Thymus (tissue), 11 donors: Measurements from ENCODE around the gene DNAL4. TPM values are rescaled to one million over a fixed set of nuclear protein-coding genes. Genes with fewer than 3 reads are reported as not detected.

ENCODE experiments used
- DNase-seq, 9 donors: peaks; one replicate each; pipeline ENCODE4 v3.0.0-alpha.2; 2013; ENCODE audit warnings: low spot score in 9 of 9, low read depth in 6 of 9, missing footprints in 1 of 9
- H3K27ac ChIP-seq, 2 donors: one replicate each; pipeline ENCODE4 v1.5.1; 2013; ENCODE audit warnings: control low read depth in 1 of 2, low read depth in 1 of 2, low read length in 1 of 2, mild to moderate bottlenecking in 1 of 2, moderate library complexity in 1 of 2
- H3K27me3 ChIP-seq, 2 donors: one replicate each; pipeline ENCODE4 v1.5.1; 2013; ENCODE audit warnings: low read length in 1 of 2; ENCODE audit not compliant: control insufficient read depth in 2 of 2, insufficient read depth in 1 of 2
- H3K36me3 ChIP-seq, 2 donors: one replicate each; pipeline ENCODE4 v1.5.1; 2013; ENCODE audit warnings: low read length in 1 of 2, mild to moderate bottlenecking in 1 of 2, moderate library complexity in 1 of 2; ENCODE audit not compliant: control insufficient read depth in 2 of 2, insufficient read depth in 2 of 2
- H3K4me1 ChIP-seq, 2 donors: one replicate each; pipeline ENCODE4 v1.5.1; 2013; ENCODE audit warnings: low read length in 2 of 2; ENCODE audit not compliant: control insufficient read depth in 2 of 2, insufficient read depth in 2 of 2
- H3K4me3 ChIP-seq, 2 donors: one replicate each; pipeline ENCODE4 v1.5.1; 2013; ENCODE audit warnings: low read length in 2 of 2, control low read depth in 1 of 2, mild to moderate bottlenecking in 1 of 2
- H3K9me3 ChIP-seq, 2 donors: one replicate each; pipeline ENCODE4 v1.5.1; 2013; ENCODE audit warnings: low read length in 1 of 2, mild to moderate bottlenecking in 1 of 2; ENCODE audit not compliant: control insufficient read depth in 2 of 2, insufficient read depth in 1 of 2
- WGBS: extraction: QIAGEN DNeasy Blood & Tissue Kit; methylation state at CpG from one replicate; pipeline ENCODE4 v1.1.7; 2013; 5-methylcytosine and 5-hydroxymethylcytosine counted together
- polyA plus RNA-seq: library from polyadenylated mRNA; stranded (reverse); fragments of 200-250 nt; gene quantifications from one replicate; pipeline ENCODE4 v1.2.3, GENCODE V29; 2013
- total RNA-seq: library from RNA; stranded (reverse); fragments of 120-200 nt; gene quantifications from one replicate; pipeline ENCODE4 v1.2.4, GENCODE V29; 2013
- donor health status: healthy.

The DNAL4 gene
- total and polyA plus RNA-seq, 2 donors: 19.6 to 20.4 TPM

- peak overlapping the region in 1 of 2 donors; percentile 64 for H3K27ac ChIP-seq
- peak in 3 of 9 donors; percentile 59 to 79 (median 67) for DNase-seq
- no peak overlapping the region for H3K4me3 ChIP-seq
- no peaks in the 10 kb centered on the region for H3K27me3 ChIP-seq
- WGBS: 32% methylated on average over 7 of the region's 7 CpGs
- H3K36me3 ChIP-seq: peaks cover 88 to 96% of the 10 kb centered on the region in 2 donors
- H3K9me3 ChIP-seq: no peaks in the 10 kb centered on the region
- peaks cover 0 to 41% of the 10 kb centered on the region in 2 donors for H3K4me1 ChIP-seq
Measured at GRCh38 chr22:38736257-38736570, 57.7 kb downstream of the DNAL4 start.

- H3K9me3 ChIP-seq: no peaks in the 10 kb centered on the region
- H3K4me1 ChIP-seq: peaks cover 0 to 41% of the 10 kb centered on the region in 2 donors
- peaks cover 88 to 96% of the 10 kb centered on the region in 2 donors for H3K36me3 ChIP-seq
- 72% methylated on average over 15 of the region's 15 CpGs for WGBS
- no peak for DNase-seq
- H3K27ac ChIP-seq: peak overlapping the region in 1 of 2 donors; percentile 64
- H3K27me3 ChIP-seq: no peaks in the 10 kb centered on the region
- H3K4me3 ChIP-seq: no peak overlapping the region
Measured at GRCh38 chr22:38735465-38736256, 58.3 kb downstream of the DNAL4 start.

- no peak for DNase-seq
- Histone ChIP-seq H3K27me3 (no peaks in the 10 kb centered on the region), H3K9me3 (no peaks in the 10 kb centered on the region), H3K27ac (no peak overlapping the region), H3K4me1 (peaks cover 0 to 41% of the 10 kb centered on the region in 2 donors), H3K36me3 (peaks cover 88 to 96% of the 10 kb centered on the region in 2 donors), H3K4me3 (no peak overlapping the region)
- 98% methylated on average over 7 of the region's 7 CpGs for WGBS
Measured at GRCh38 chr22:38735126-38735464, 58.8 kb downstream of the DNAL4 start.

GRCh38 chr22:38734421-38735100 lies 59.4 kb downstream of the DNAL4 start:
- no peak for DNase-seq
- WGBS: 96% methylated on average over 13 of the region's 13 CpGs

GRCh38 chr22:38733724-38734381 lies 60.1 kb downstream of the DNAL4 start:
- H3K4me1 ChIP-seq: peaks cover 0 to 41% of the 10 kb centered on the region in 2 donors
- H3K36me3 ChIP-seq: peaks cover 88 to 96% of the 10 kb centered on the region in 2 donors
- no peak overlapping the region for H3K27ac ChIP-seq
- no peak overlapping the region for H3K4me3 ChIP-seq
- no peak for DNase-seq
- WGBS: 93% methylated on average over 8 of the region's 8 CpGs
- no peaks in the 10 kb centered on the region for H3K9me3 ChIP-seq
- no peaks in the 10 kb centered on the region for H3K27me3 ChIP-seq

More at GRCh38 chr22:38734421-38735100, 59.4 kb downstream of the DNAL4 start:
- Histone ChIP-seq H3K36me3 (peaks cover 88 to 96% of the 10 kb centered on the region in 2 donors), H3K27ac (no peak overlapping the region), H3K4me3 (no peak overlapping the region), H3K4me1 (peaks cover 0 to 41% of the 10 kb centered on the region in 2 donors), H3K9me3 (no peaks in the 10 kb centered on the region), H3K27me3 (no peaks in the 10 kb centered on the region)

GRCh38 chr22:38733329-38733723 lies 60.6 kb downstream of the DNAL4 start:
- H3K36me3 ChIP-seq: peaks cover 88 to 96% of the 10 kb centered on the region in 2 donors
- H3K27ac ChIP-seq: no peak overlapping the region
- DNase-seq: peak in 3 of 9 donors; percentile 49 to 64 (median 54)
- no peaks in the 10 kb centered on the region for H3K27me3 ChIP-seq
- 68% methylated on average over 4 of the region's 4 CpGs for WGBS
- H3K4me1 ChIP-seq: peaks cover 0 to 41% of the 10 kb centered on the region in 2 donors
- H3K9me3 ChIP-seq: no peaks in the 10 kb centered on the region
- no peak overlapping the region for H3K4me3 ChIP-seq

GRCh38 chr22:38732251-38732815 lies 61.6 kb downstream of the DNAL4 start:
- H3K36me3 ChIP-seq: peaks cover 88 to 96% of the 10 kb centered on the region in 2 donors
- H3K4me3 ChIP-seq: no peak overlapping the region
- DNase-seq: no peak
- peaks cover 0 to 37% of the 10 kb centered on the region in 2 donors for H3K4me1 ChIP-seq
- H3K27ac ChIP-seq: no peak overlapping the region
- WGBS: 97% methylated on average over 13 of the region's 13 CpGs
- no peaks in the 10 kb centered on the region for H3K9me3 ChIP-seq
- no peaks in the 10 kb centered on the region for H3K27me3 ChIP-seq

GRCh38 chr22:38731703-38732161 lies 62.2 kb downstream of the DNAL4 start:
- no peak overlapping the region for H3K4me3 ChIP-seq
- no peaks in the 10 kb centered on the region for H3K9me3 ChIP-seq
- no peaks in the 10 kb centered on the region for H3K27me3 ChIP-seq
- 97% methylated on average over 6 of the region's 6 CpGs for WGBS
- H3K27ac ChIP-seq: no peak overlapping the region
- peaks cover 0 to 31% of the 10 kb centered on the region in 2 donors for H3K4me1 ChIP-seq
- H3K36me3 ChIP-seq: peaks cover 88 to 96% of the 10 kb centered on the region in 2 donors
- DNase-seq: no peak
